Left ventricle myocardium inferior (tissue), 1 donor: ENCODE measurements around the gene ZNF286A. TPM values are rescaled to one million over a fixed set of nuclear protein-coding genes. Genes with fewer than 3 reads are reported as not detected.
"Not testable (repeated sequence)": the region's sequence is repeated elsewhere in the genome, so short reads cannot be mapped to it uniquely, and the experiment has no call there.

Source experiments
- DNase-seq: peaks from one replicate; pipeline ENCODE4 v3.0.0-alpha.2; 2020
- H3K27ac ChIP-seq: fragments of 200-600 bp; replicated peaks from 2 replicates; pipeline ENCODE4 v1.8.0; 2021
- H3K27me3 ChIP-seq: fragments of 200-600 bp; 2 replicates; pipeline ENCODE4 v1.8.0; 2021; ENCODE audit warnings: low read depth
- H3K36me3 ChIP-seq: fragments of 200-600 bp; 2 replicates; pipeline ENCODE4 v1.8.0; 2021
- H3K4me1 ChIP-seq: fragments of 200-600 bp; 2 replicates; pipeline ENCODE4 v1.8.0; 2021
- H3K4me3 ChIP-seq: fragments of 200-600 bp; 2 replicates; pipeline ENCODE4 v1.8.0; 2021; ENCODE audit warnings: mild to moderate bottlenecking, moderate library complexity
- H3K9me3 ChIP-seq: fragments of 200-600 bp; replicated peaks from 2 replicates; pipeline ENCODE4 v1.8.0; 2021
- intact Hi-C: fragments of 100-400 bp; cut with micrococcal nuclease; formaldehyde crosslinking; loops from one replicate; pipeline ENCODE4 v1.11.0; 2022
- total RNA-seq: library from RNA; stranded (reverse); fragmentation: NEBNext Ultra II Directional; extraction: Animal tissue kit (Norgen Biotek cat#: 25700); gene quantifications from one replicate; pipeline ENCODE4 v1.2.1, GENCODE V29; 2021
- TF ChIP-seq, protein P1 (sequence below): fragments of 200-600 bp; IDR thresholded peaks from 2 replicates; pipeline ENCODE4 v1.8.0; 2021; ENCODE audit warnings: antibody characterized with exemption, mild to moderate bottlenecking, borderline replicate concordance
- donor health status: DM: no; HTN: yes; CAD: no; lungs with severe emphysema.

Gene ZNF286A
- total RNA-seq, 1 donor from 2014 or later = 10.8 TPM

DNA sequence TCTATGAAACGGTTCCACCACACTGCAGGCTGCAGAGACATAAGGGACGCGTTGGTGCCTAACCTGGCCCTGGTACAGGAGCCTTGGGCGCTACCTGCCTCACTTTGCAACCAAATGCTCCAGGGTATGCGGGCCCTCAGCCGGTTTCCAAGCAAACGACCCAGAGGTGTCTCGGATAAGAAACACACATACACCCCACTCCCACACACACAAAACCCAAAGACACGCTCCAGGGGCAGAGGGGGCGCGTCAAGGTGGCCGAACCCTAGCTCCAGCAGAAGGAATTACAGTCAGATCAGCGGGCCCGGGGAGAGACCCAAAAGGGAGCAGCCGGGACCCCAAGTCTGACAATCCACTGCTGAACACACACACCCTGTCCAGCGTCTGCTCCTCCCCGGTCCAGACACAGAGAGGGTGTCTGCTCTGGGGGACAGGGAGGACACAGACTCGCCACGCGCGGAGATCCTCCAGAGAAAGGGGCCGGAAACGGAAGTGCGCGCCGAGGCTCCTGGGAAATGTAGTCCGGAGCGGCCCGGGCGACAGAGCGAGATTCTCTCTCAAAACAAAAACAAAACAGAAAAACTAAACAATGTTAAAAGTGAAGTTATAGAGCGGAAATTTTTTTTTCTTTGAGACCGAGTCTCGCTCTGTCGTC lies 15.6 kb upstream of the ZNF286A start, which contains the start of gene TRIM16:
TRIM16 (minus strand) TSS at position 488 of the 655 bp plus-strand sequence. CDS start 32,702 bp downstream, outside the sequence.
- H3K27me3 ChIP-seq, H3K9me3 ChIP-seq, intact Hi-C loops, H3K36me3 ChIP-seq, H3K4me1 ChIP-seq: not testable (repeated sequence)
- peak; percentile 85 for DNase-seq
- peak within 1 kb of the TSS; percentile 67 for H3K4me3 ChIP-seq
- TF ChIP-seq, protein P1, sequence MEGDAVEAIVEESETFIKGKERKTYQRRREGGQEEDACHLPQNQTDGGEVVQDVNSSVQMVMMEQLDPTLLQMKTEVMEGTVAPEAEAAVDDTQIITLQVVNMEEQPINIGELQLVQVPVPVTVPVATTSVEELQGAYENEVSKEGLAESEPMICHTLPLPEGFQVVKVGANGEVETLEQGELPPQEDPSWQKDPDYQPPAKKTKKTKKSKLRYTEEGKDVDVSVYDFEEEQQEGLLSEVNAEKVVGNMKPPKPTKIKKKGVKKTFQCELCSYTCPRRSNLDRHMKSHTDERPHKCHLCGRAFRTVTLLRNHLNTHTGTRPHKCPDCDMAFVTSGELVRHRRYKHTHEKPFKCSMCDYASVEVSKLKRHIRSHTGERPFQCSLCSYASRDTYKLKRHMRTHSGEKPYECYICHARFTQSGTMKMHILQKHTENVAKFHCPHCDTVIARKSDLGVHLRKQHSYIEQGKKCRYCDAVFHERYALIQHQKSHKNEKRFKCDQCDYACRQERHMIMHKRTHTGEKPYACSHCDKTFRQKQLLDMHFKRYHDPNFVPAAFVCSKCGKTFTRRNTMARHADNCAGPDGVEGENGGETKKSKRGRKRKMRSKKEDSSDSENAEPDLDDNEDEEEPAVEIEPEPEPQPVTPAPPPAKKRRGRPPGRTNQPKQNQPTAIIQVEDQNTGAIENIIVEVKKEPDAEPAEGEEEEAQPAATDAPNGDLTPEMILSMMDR = peak; percentile 47
- H3K27ac ChIP-seq = peak within 1 kb of the TSS; percentile 70

DNA sequence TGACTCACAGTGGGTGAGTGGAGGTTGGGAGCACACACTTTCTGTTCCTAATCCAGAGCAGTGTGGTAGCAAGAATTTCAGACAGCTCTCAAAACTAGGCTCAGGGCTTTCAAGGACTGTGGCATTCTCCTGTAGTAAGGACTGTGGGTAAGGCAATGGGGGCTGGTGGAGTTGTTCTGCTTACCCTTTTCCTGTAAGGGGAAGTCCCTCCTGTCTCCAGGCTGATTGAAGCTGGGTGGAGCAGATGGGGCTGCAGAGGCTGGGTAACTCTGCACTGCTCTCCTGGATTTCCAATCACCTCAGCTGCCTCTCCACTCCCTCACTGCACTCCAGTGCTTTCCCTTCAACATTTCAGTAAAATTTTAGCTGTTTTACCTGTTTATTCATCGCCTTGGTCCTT lies 12.1 kb upstream of the ZNF286A start:
- intact Hi-C loops = not testable (repeated sequence)

DNA sequence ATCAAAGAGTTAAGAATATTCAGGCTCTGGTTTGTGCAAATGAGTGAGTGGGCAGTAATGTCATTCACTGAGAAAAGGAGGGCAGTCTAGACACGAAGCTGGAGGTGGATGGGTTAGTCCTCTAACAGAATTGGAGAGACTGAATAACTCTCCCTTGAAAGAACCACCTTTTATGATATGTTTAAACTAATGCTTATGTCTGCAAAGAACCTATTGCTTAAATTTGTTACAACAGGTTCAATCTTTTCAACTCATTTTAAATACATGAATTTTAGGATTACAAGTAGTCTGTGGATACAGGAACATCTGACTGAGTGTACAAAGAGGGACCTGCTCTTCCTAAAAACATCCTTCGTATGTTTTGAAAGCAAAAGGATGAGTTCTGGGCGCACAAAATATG lies 585 bp upstream of the ZNF286A start:
- H3K36me3 ChIP-seq, H3K27me3 ChIP-seq, H3K9me3 ChIP-seq, H3K4me1 ChIP-seq, intact Hi-C loops, DNase-seq: not testable (repeated sequence)
- peak overlapping the region; percentile 74 for H3K4me3 ChIP-seq
- peak overlapping the region; percentile 70 for H3K27ac ChIP-seq

More for the DNA sequence above, 12.1 kb upstream of the ZNF286A start:
- not testable (repeated sequence) for H3K27me3 ChIP-seq, H3K9me3 ChIP-seq, DNase-seq, H3K27ac ChIP-seq, H3K36me3 ChIP-seq, H3K4me3 ChIP-seq, H3K4me1 ChIP-seq

DNA sequence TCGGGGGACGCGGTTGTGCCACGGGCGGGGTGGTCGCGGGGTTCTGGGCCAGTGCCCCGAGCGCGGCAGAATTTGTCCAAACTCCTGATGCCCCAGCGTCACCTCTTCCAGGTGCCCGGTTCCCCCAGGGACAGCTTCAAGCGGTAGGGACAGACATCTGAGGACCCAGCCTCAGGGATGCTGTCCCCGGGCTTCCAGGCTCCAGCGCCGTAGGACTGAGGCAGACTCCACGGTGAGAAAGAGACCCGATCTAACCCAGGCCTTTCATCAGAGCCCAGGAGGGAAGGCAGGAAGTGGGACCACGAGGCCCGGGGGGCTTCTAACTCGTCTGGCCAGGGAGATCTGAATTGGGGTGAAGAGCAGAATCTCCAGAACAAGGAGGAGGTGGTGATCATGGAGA lies 385 bp downstream of the ZNF286A start:
- H3K9me3 ChIP-seq, H3K4me1 ChIP-seq, H3K36me3 ChIP-seq, intact Hi-C loops, H3K27me3 ChIP-seq, DNase-seq: not testable (repeated sequence)
- peak overlapping the region; percentile 70 for H3K27ac ChIP-seq
- peak overlapping the region; percentile 74 for H3K4me3 ChIP-seq

DNA sequence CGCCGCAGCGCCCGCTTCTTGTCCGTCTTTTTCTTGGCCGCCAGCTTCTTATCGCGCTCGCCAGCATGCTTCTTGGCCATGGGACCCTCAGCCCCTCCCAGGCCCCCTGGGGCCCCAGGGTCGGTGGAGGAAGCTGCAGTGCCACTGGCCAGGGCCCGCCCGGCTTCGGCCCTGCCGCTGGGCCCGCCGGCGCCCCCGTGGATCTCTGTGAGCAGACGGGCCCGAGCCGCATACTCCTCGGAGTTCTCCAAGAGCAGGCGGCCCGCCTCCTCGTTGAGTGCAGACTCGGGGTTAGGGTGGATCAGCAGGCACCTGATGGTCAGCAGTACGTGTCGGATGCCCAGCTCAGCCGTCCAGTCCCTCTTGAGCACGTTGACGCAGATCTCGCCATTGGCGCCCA lies 4.7 kb downstream of the ZNF286A start:
- peaks cover 38% of the 10 kb centered on the region for H3K9me3 ChIP-seq
- peaks cover 48% of the 10 kb centered on the region for H3K36me3 ChIP-seq
- H3K27ac ChIP-seq, DNase-seq, H3K4me3 ChIP-seq, H3K27me3 ChIP-seq, intact Hi-C loops, H3K4me1 ChIP-seq: not testable (repeated sequence)

DNA sequence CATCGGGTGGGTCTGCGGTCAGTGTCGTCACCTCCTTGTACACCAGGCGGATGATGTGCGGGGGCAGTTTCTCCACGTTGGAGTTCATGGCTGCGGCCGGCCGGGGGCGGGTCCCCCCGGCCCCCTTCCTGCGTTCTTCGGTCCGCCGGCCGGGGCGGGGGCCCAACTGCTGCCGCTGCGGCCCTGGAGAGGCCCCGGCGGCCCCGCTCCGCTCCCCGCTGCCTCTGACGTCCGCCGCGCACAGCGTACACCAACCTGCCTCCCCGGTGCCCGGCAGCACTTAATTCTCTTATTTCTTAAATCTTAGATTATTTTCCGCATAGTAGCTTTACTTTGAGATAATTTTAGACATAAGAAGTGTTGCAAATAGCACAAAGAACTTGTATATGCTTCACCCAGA lies 5.3 kb downstream of the ZNF286A start:
- H3K4me3 ChIP-seq, H3K4me1 ChIP-seq, intact Hi-C loops, DNase-seq, H3K27ac ChIP-seq, H3K27me3 ChIP-seq: not testable (repeated sequence)
- Histone ChIP-seq H3K9me3 (peaks cover 43% of the 10 kb centered on the region), H3K36me3 (peaks cover 54% of the 10 kb centered on the region)

DNA sequence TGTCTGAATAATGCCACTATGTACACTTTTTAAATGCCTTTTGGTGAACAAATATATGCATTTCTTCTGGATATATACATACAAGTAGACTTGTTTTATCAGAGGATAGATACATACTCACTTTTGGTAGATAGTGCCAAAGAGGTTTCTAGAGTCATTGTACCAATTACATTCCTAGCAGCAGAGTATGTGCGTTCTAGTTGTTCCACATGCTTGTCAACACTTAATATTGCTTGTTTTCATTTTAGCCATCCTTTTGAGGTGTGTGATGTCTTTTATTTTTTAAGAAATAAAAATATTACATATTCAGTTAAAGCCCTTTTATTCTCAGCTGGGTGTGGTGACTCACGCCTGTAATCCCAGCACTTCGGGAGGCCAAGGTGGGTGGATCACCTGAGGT lies 9.3 kb downstream of the ZNF286A start:
- intact Hi-C loops, H3K4me1 ChIP-seq, H3K4me3 ChIP-seq, H3K27ac ChIP-seq, H3K27me3 ChIP-seq, DNase-seq: not testable (repeated sequence)
- H3K36me3 ChIP-seq = peaks cover 90% of the 10 kb centered on the region
- peaks cover 78% of the 10 kb centered on the region for H3K9me3 ChIP-seq

DNA sequence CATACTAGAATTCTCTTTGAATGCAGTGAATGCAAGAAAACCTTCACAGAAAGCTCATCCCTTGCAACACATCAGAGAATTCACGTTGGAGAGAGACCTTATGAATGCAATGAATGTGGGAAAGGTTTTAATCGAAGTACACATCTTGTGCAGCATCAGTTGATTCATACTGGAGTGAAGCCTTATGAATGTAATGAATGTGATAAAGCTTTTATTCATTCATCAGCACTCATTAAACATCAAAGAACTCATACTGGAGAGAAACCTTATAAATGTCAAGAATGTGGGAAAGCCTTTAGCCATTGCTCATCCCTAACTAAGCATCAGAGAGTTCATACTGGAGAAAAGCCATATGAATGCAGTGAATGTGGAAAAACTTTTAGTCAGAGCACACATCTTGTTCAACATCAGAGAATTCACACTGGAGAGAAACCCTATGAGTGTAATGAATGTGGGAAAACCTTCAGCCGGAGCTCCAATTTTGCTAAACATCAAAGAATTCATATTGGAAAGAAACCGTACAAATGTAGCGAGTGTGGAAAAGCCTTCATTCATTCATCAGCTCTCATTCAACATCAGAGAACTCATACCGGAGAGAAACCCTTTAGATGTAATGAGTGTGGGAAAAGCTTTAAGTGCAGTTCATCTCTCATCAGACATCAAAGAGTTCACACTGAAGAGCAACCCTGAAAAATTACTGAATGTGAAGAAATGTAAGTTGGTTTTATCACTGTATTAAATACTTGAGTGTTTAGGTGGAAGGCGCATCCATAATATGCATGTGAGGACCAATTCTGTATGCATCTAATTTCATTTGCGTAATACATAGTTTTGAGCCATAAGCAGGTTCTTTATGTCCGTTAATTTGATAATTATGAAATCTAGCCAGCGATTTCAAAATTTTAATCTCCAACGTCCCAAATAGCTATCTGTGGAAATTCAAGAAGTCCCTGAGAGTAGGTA lies 17.3 kb downstream of the ZNF286A start:
- intact Hi-C loops, H3K4me1 ChIP-seq, DNase-seq, H3K27me3 ChIP-seq, H3K4me3 ChIP-seq, H3K27ac ChIP-seq: not testable (repeated sequence)
- H3K9me3 ChIP-seq = peaks cover 83% of the 10 kb centered on the region
- peaks cover 63% of the 10 kb centered on the region for H3K36me3 ChIP-seq

DNA sequence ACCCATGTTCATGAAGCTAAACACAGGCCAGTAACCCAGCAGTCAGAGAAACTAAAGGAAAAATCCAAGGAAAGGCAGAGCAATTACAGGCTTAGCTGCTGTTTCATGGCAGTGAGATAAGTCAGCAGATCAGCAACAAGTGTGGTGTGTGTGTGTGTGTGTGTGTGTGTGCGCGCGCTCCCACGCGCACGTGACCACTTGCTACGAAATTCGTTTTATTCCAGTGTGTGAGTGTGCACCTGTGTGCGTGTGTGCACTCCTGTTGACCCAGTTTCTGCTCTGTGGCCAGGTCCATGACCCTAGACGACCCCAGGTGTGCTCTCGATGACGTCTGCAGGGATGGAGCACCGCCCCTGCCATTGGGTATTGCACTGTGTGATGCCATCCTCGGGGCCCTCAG lies 31.0 kb downstream of the ZNF286A start:
- H3K4me1 ChIP-seq, H3K27me3 ChIP-seq, H3K4me3 ChIP-seq, H3K27ac ChIP-seq, DNase-seq, intact Hi-C loops, H3K36me3 ChIP-seq: not testable (repeated sequence)
- peaks cover 14% of the 10 kb centered on the region for H3K9me3 ChIP-seq

DNA sequence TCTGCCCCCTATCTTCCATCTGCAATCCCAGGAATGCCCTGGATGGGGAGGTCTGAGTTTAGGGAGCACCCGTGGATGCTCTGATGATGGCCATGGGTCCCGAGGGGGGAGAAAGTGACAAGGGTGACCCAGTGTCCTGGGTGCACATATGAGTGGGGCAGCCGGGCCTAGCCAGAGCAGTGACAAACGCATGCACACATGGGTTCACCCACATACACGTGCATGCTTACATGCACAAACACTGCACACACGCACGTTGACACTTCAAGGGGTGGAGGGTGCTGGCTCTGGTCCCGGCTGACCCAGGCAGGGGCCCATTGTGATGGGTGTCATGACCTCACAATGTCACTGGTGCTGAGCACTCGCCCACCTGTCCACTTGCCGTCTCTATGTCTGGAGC lies 32.3 kb downstream of the ZNF286A start, which contains the start of gene TBC1D26:
TBC1D26 (plus strand) TSS at position 384 of the 400 bp plus-strand sequence. CDS start 3,066 bp downstream, outside the sequence.
- intact Hi-C loops, H3K27me3 ChIP-seq, H3K27ac ChIP-seq, DNase-seq, H3K9me3 ChIP-seq, H3K4me1 ChIP-seq, H3K4me3 ChIP-seq, H3K36me3 ChIP-seq: not testable (repeated sequence)

DNA sequence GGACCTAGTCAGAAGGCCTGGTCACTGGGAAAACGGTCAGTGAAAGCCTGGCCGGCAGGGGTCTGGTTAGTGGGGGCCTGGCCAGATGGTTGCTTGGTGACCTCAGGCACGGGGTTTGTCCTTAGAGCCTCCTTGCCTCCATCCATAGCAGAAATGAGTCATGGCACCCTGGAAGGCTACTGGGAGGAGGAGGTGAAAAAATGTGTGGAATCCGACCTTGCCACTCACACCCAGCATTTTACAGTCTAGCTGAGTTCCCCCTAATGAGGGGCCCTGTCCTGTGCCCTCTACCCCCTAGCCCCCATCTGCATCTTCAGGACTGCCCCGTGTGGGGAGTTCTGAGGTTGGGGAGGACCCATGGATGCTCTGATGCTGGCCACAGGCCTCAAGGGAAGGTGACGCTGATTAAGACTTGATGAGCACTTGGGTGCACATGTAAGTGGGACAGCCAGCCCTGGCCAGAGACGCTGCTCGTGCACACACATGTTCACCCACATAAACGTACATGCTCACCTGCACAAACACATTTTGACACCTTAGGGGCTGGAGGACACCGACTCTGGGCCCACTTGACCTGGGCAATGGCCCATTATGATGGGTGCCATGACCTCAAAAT lies 33.7 kb downstream of the ZNF286A start:
- DNase-seq, H3K4me3 ChIP-seq, H3K27ac ChIP-seq, H3K27me3 ChIP-seq, H3K4me1 ChIP-seq, H3K9me3 ChIP-seq, H3K36me3 ChIP-seq, intact Hi-C loops: not testable (repeated sequence)

DNA sequence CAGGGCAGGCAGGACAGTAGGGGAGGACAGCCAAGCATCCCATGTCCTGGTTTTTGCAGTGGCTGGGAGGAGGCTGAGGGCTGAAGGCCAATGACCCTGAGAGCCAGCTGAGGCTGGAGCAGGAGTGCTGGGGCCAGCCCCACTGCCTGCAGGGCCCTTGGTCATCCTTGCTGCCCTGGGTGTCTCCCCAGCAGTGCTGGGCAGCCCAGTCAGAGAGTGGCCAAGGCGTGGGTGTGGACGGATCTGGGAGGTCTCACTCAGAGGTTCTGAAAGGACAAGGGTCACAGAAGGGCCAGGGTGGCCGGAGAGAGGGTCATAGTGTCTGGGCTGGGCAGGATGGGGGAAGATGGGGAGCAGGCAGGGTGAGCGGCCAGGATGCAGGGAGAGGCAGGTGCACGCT lies 37.0 kb downstream of the ZNF286A start:
- H3K4me1 ChIP-seq, intact Hi-C loops, H3K27me3 ChIP-seq, H3K36me3 ChIP-seq, H3K27ac ChIP-seq, DNase-seq, H3K4me3 ChIP-seq, H3K9me3 ChIP-seq: not testable (repeated sequence)
